Lung (tissue), 12 donors: ENCODE measurements around the gene NPY5R. TPM values are rescaled to one million over a fixed set of nuclear protein-coding genes. Genes with fewer than 3 reads are reported as not detected.

Source experiments
- ATAC-seq: fragments of 200-7000 bp; cut with Tn5 transposase; one replicate; pipeline ENCODE4 v1.9.1; 2020; ENCODE audit warnings: moderate number of reproducible peaks; ENCODE audit not compliant: insufficient read depth, low FRiP score
- DNase-seq, 3 donors: peaks; one replicate each; pipeline ENCODE4 v3.0.0-alpha.2; 2013 to 2017
- H3K27ac ChIP-seq, 2 donors: one replicate each; pipeline ENCODE4 v1.5.1; 2013; ENCODE audit warnings: mild to moderate bottlenecking in 2 of 2, moderate library complexity in 2 of 2, control low read depth in 1 of 2, inconsistent platforms in 1 of 2, low read depth in 1 of 2, low read length in 1 of 2
- H3K27me3 ChIP-seq, 3 donors: one replicate each; pipeline ENCODE4 v1.5.1; 2013; ENCODE audit warnings: low read length in 2 of 3; ENCODE audit not compliant: control insufficient read depth in 3 of 3, insufficient read depth in 3 of 3
- H3K36me3 ChIP-seq, 4 donors: one replicate each; pipeline ENCODE4 v1.5.1; 2013; ENCODE audit warnings: low read length in 4 of 4, mild to moderate bottlenecking in 1 of 4, moderate library complexity in 1 of 4; ENCODE audit not compliant: control insufficient read depth in 4 of 4, insufficient read depth in 4 of 4
- H3K4me1 ChIP-seq, 5 donors: one replicate each; pipeline ENCODE4 v1.5.1; 2013; ENCODE audit warnings: low read length in 5 of 5, mild to moderate bottlenecking in 2 of 5, moderate library complexity in 1 of 5; ENCODE audit not compliant: control insufficient read depth in 5 of 5, insufficient read depth in 5 of 5
- H3K4me3 ChIP-seq: one replicate; pipeline ENCODE4 v1.5.1; 2013; ENCODE audit warnings: mild to moderate bottlenecking, control low read depth, moderate library complexity
- H3K9ac ChIP-seq, 2 donors: one replicate each; pipeline ENCODE4 v1.5.1; 2013; ENCODE audit warnings: low read length in 2 of 2, control low read depth in 1 of 2; ENCODE audit not compliant: insufficient read depth in 1 of 2
- H3K9me3 ChIP-seq, 4 donors: one replicate each; pipeline ENCODE4 v1.5.1; 2013; ENCODE audit warnings: low read length in 3 of 4, mild to moderate bottlenecking in 1 of 4, moderate library complexity in 1 of 4; ENCODE audit not compliant: control insufficient read depth in 4 of 4, insufficient read depth in 3 of 4
- WGBS, 2 donors: extraction: QIAGEN DNeasy Blood & Tissue Kit; methylation state at CpG; one replicate each; pipeline ENCODE4 v1.1.7; 2013; 5-methylcytosine and 5-hydroxymethylcytosine counted together
- polyA plus RNA-seq, 2 donors: library from polyadenylated mRNA; stranded (reverse); fragments of 200-250 nt; gene quantifications; one replicate each; pipeline ENCODE4 v1.2.1, GENCODE V29; 2013
- total RNA-seq, 2 donors: library from RNA; depleted of rRNA in 1 of 2; stranded (reverse); fragments of >200 nt in 1 of 2; gene quantifications; one replicate each; pipeline ENCODE4 v1.2.1, GENCODE V29; 2014 to 2021
- TF ChIP-seq, protein P1 (sequence below): IDR thresholded peaks from 2 replicates; pipeline ENCODE4 v1.5.1; 2012; ENCODE audit warnings: mild to moderate bottlenecking; ENCODE audit errors: control extremely low read depth, extremely low read depth
- donor health status: control.
- donor health status: control.
- donor health status: Bipolar disorder and iron deficiency.
- donor health status: healthy.
- donor health status: DM: yes; HTN: yes; CAD: no.

Gene NPY5R
- total and polyA plus RNA-seq, 4 donors, result 0.10 to 0.26 TPM; not detected in 2

DNA sequence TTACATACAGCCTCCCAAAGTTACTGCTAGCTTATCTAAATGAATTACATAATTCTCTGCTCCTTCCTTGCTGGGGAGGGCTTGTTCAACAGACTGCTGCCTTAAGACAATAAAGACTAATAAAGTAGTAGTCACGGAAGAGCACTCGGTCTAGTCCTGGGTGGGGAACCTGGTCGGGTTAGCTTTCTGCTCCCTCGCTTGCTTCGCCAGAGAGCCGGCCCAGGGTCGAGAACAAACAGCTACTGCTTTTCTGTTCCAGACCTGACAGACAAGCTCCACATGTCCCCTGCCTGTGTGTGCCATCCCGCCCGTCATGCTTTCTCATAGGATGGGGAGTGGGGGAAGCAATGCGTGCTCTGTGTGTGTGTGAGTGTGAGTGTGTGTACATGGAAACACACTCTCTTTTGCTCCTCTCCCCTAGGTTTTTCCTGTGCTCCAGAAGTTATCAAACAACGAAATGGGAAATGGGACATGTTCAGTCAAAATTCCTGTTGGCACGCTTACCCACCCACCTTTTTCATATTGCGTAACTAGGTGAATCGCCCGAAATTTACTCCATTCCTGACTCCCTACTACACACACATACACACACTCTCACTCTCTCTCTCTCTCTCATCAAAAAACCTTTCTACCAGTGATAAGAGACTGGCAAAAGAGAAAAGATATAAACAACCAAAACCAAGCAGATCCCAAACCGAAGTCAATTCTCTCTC is 12.6 kb upstream of the NPY5R start:
- Histone ChIP-seq H3K9ac (no peak overlapping the region), H3K4me3 (peak overlapping the region; percentile 59), H3K4me1 (peaks cover 0 to 18% (median 3%) of the 10 kb centered on the region in 5 donors), H3K36me3 (no peaks in the 10 kb centered on the region), H3K9me3 (peaks cover 0 to 2% (median 0%) of the 10 kb centered on the region in 4 donors), H3K27me3 (peaks cover 0 to 24% (median 20%) of the 10 kb centered on the region in 3 donors), H3K27ac (no peak overlapping the region)
- 42 to 45% methylated on average over 16 of the region's 16 CpGs for WGBS, 2 donors
- TF ChIP-seq, protein P1, sequence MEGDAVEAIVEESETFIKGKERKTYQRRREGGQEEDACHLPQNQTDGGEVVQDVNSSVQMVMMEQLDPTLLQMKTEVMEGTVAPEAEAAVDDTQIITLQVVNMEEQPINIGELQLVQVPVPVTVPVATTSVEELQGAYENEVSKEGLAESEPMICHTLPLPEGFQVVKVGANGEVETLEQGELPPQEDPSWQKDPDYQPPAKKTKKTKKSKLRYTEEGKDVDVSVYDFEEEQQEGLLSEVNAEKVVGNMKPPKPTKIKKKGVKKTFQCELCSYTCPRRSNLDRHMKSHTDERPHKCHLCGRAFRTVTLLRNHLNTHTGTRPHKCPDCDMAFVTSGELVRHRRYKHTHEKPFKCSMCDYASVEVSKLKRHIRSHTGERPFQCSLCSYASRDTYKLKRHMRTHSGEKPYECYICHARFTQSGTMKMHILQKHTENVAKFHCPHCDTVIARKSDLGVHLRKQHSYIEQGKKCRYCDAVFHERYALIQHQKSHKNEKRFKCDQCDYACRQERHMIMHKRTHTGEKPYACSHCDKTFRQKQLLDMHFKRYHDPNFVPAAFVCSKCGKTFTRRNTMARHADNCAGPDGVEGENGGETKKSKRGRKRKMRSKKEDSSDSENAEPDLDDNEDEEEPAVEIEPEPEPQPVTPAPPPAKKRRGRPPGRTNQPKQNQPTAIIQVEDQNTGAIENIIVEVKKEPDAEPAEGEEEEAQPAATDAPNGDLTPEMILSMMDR, result no peak
- DNase-seq, result peak in 1 of 3 donors; percentile 1
- no peak for ATAC-seq

DNA sequence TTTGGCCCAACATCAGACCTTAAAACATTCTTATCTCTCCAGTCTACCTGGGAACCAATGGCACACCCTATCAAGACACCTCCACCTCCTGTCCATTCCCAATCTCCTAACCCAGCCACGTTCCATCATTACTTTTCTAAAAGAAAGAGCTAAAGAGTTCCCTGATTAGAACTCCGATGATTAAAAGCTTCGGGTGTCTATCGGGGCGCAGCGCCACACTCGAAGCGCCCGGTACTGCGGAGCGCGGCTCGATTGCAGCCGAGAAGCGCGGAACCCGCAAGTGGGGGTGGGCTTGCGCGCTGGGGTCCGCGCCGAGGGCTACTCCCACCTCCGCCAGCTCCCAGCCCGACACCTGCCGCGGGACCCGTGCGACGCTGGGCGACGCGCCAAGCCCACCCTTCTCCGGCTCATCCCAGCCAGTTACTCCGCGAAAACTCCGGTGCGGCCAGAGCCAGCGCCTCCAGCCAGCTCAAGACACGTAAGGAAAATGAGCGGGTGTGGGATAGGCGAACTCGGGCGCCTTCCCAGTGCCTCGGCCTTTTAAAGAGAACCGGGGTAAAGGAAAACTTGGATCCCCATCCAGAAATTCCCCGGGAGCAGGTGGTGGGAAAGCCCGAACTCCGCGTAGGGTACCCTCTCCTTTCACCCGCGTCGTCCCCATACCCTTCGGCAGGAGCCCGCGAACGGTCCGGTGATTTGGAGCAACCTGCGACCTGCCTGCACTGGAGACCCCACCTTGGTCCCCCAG is 11.9 kb upstream of the NPY5R start:
- Histone ChIP-seq H3K4me1 (peaks cover 0 to 18% (median 3%) of the 10 kb centered on the region in 5 donors), H3K9me3 (peaks cover 0 to 2% (median 0%) of the 10 kb centered on the region in 4 donors), H3K27ac (no peak overlapping the region), H3K27me3 (peaks cover 0 to 24% (median 20%) of the 10 kb centered on the region in 3 donors), H3K36me3 (no peaks in the 10 kb centered on the region), H3K9ac (no peak overlapping the region), H3K4me3 (peak overlapping the region; percentile 59)
- TF ChIP-seq, protein P1, result no peak
- WGBS, 2 donors, result 1 to 2% methylated on average over 58 of the region's 58 CpGs
- ATAC-seq, result peak; percentile 69
- DNase-seq, result peak; percentile 18 to 28 (median 27)

DNA sequence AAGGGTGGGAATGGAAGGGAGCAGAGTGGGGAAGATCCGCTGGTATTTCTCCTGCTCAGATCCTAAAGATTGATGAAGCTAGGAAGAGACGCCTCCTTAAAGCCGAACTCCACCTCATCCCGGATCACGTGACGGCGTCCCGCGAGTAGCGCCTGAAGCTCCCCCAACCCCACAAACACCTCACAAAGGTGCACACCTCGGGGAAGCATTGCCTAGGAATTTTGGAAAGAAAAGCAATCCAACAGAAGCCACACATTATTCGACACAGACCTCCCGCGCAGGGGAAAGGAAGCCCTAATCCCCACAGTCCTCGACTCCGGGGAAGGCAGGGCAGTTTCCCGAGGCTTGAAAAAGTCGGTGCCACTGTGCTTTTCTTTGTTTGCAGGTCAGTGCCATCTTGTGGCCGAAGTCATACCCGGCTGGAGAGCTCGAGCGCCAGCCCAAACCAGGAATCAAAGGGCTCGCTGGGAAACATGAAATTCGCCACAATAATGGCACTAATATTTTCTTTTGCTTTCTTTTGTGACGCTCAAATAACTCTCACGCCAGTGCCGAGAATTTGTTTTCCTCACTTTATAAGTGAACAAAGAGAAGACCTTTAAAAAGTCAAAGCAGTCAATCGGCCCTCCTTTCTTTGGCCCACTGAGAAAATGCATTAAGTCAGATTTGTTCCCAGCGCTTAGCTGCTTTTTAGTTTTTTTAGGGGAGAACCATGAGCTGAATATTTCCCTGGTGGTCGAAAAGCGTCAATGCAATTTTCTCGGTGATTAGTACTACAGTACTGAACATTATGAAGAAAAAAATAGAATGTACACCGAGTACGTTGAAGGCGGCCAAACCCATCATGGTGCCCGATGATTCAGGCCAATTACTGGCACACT is 10.9 kb upstream of the NPY5R start, which contains the start of gene NPY1R:
Gene NPY1R, minus strand, starts transcription at position 71 of the 881 bp plus-strand sequence. CDS start 6,042 bp downstream, outside the sequence.
- Histone ChIP-seq H3K36me3 (no peaks in the 10 kb centered on the region), H3K9ac (peak within 1 kb of the TSS in 1 of 2 donors; percentile 70), H3K27ac (no peak within 1 kb of the TSS), H3K27me3 (peaks cover 0 to 24% (median 21%) of the 10 kb centered on the region in 3 donors), H3K4me1 (peaks cover 0 to 18% (median 3%) of the 10 kb centered on the region in 5 donors), H3K9me3 (peaks cover 0 to 2% (median 0%) of the 10 kb centered on the region in 4 donors), H3K4me3 (peak within 1 kb of the TSS; percentile 59)
- ATAC-seq, result peak; percentile 80
- WGBS, 2 donors, result 11% methylated on average over 36 of the region's 36 CpGs
- TF ChIP-seq, protein P1, result peak; percentile 51
- peak; percentile 82 to 86 (median 85) for DNase-seq
